GM12872 (cell line): ENCODE measurements around the gene PRKAG2.

Source experiments
- TF ChIP-seq, protein P1 (sequence below): IDR thresholded peaks from 3 replicates; pipeline ENCODE4 v1.5.1; 2011; ENCODE audit warnings: low read depth, mild to moderate bottlenecking, low read length, moderate library complexity; ENCODE audit not compliant: insufficient read depth

The PRKAG2 gene

DNA sequence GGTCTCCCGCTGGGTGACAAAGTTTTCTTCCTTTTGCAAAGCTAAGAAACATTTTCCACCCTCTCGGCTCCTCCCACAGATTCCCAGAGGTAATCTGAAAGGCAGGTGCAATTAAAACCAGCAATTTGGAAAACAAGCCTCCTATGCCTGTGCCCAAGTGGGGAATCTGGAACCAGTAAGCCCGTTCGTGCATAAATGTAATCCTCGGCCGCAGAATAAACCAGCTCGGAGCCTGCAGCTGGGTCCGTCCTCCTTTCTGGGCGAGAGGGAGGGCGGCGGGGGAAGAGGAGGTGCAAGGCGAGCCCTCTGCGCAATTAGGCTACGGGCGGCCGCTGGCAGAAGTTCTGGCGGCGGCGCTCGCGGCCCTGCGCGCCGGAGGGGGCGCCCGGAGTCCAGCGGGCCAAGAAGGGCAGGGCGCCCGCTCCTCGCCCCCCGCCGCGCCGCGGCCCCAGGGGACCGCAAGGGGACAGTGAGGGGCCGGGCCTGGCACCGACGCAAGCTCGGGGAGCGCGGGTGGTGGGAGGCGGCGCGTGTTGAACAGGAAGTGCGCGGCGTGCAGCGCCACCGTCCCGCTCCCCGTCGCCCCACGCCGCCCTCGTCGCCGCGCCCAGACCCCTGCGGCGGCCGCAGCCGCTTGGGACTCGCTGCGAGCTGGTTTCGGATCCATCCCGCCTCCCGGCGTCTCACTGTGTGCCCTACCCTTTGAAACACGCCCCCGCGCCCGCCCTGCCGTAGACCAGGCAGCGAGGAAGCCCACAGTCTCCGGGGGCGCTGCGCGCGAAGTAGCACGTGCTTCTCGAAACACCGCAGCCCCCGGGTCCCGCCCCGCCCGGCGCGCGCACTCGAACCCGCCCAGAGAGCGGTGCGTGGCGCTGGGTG is at the start of gene PRKAG2:
Gene PRKAG2, minus strand, starts transcription at position 217 of the 879 bp plus-strand sequence. CDS start 495 bp downstream, outside the sequence.
- TF ChIP-seq, protein P1, sequence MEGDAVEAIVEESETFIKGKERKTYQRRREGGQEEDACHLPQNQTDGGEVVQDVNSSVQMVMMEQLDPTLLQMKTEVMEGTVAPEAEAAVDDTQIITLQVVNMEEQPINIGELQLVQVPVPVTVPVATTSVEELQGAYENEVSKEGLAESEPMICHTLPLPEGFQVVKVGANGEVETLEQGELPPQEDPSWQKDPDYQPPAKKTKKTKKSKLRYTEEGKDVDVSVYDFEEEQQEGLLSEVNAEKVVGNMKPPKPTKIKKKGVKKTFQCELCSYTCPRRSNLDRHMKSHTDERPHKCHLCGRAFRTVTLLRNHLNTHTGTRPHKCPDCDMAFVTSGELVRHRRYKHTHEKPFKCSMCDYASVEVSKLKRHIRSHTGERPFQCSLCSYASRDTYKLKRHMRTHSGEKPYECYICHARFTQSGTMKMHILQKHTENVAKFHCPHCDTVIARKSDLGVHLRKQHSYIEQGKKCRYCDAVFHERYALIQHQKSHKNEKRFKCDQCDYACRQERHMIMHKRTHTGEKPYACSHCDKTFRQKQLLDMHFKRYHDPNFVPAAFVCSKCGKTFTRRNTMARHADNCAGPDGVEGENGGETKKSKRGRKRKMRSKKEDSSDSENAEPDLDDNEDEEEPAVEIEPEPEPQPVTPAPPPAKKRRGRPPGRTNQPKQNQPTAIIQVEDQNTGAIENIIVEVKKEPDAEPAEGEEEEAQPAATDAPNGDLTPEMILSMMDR = no peak

GRCh38 chr7:151926336-151926712 is 49.4 kb upstream of the PRKAG2 start:
- TF ChIP-seq, protein P1 = no peak

DNA sequence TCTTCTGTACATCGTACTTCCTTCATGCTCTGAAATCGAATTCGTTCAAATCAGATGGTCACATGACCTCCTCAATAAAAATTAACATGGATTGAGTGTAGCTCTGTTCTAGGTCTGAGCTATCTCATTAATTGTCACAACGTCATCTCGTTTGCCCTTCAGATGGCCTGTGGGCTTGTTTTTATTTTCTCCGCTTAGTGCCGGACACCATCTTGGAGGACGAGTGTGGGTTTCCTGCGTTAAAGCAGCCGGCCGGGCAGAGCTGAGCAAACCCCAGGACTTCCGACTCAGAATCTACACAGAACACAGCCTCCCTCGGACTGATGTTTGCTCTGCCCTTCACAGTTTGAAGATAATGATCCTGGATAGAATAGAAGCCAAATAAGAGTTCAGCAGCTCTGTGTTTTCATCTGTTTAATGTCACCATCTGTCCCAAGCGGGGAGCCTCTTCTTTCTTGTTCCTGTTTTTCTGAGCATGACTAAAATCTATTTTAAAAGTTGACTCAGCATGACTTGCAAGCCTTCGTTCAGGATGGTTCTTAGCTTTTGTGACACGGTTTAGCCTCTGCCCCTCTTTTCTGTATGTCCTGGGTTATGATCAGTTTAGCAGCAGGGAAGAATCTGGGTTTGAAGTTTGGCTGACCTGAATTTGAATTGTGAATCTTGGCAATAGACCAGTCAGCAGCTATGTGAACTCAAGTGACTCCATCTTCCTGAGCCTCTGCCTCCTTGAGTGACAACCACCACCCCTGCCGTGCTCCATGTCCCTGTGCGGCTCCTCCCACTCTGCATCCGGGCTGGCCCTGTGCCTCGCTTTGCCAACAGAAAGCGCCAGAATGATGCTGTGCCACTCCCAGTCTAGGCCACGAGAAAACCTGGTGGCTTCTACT is 48.8 kb upstream of the PRKAG2 start:
- TF ChIP-seq, protein P1 = no peak

DNA sequence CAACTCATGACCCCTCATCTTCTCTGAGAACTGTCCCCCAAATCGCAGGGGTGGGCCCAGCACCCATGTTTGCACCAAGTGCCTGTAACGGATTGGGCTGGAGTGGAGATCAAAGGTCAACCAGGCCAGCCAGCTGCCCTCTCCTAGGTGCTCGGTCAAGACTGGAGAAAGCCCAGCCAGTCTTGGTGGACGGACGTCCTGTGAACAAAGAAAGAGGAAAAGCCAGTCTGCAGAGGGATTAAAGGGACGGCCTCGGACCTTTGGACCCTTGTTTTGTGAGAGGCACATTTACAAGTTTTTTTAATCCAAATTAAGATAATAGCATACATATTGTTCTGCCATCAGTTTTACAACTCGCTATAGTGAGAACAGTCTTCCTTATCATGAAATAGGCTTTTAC is 47.6 kb upstream of the PRKAG2 start:
- TF ChIP-seq, protein P1 = no peak

- TF ChIP-seq, protein P1 = no peak
Measured at GRCh38 chr7:151924001-151924400, 47.1 kb upstream of the PRKAG2 start.

GRCh38 chr7:151923097-151923876 is 46.4 kb upstream of the PRKAG2 start:
- TF ChIP-seq, protein P1 = no peak
